ENCODE data around the gene TNNC2.

Gene TNNC2

GRCh38 chr20:45792317-45793118 is 34.6 kb downstream of the TNNC2 start:
- Histone ChIP-seq H3K9me2 (replicated peaks; ENCODE audit: insufficient read depth, low read length) (no peaks in the 10 kb centered on the region), H2AFZ (ENCODE audit: low read depth, low read length, severe bottlenecking) (peak overlapping the region; percentile 89), H3K4me3 (ENCODE audit: insufficient read depth, low read length, poor library complexity, severe bottlenecking) (peak overlapping the region; percentile 89), H3K27ac (ENCODE audit: low read depth, low read length) (peak overlapping the region; percentile 24), H3K27me3 (ENCODE audit: low read length) (no peaks in the 10 kb centered on the region), H3K9ac (ENCODE audit: low read length) (peak overlapping the region; percentile 95), H3F3A (ENCODE audit: insufficient read depth) (no peaks in the 10 kb centered on the region), H4K20me1 (ENCODE audit: low read depth, low read length) (no peaks in the 10 kb centered on the region), H3K4me2 (ENCODE audit: low read depth, low read length, poor library complexity, severe bottlenecking) (peak overlapping the region; percentile 71), H3K36me3 (ENCODE audit: low read length) (no peaks in the 10 kb centered on the region), H3K79me2 (ENCODE audit: insufficient read depth, low read length) (peaks cover 12% of the 10 kb centered on the region; the same call in 1 of the 2 replicates), H3K9me3 (ENCODE audit: insufficient read depth, low read length) (no peaks in the 10 kb centered on the region)
- no peak for TF ChIP-seq EZH2phosphoT487 (conservative IDR thresholded peaks at IDR 0.05; ENCODE audit: low read length)
- TF ChIP-seq CTCF (IDR thresholded peaks at IDR 0.05; ENCODE audit: insufficient read depth, low read length, poor library complexity, severe bottlenecking): no peak

- no peaks in the 10 kb centered on the region for H3K9me2 ChIP-seq (replicated peaks; ENCODE audit: insufficient read depth, low read length)
- H3K27ac ChIP-seq (ENCODE audit: low read depth, low read length): no peak overlapping the region
- no peaks in the 10 kb centered on the region for H4K20me1 ChIP-seq (ENCODE audit: low read depth, low read length)
- H3K4me3 ChIP-seq (ENCODE audit: insufficient read depth, low read length, poor library complexity, severe bottlenecking): no peak overlapping the region
- no peaks in the 10 kb centered on the region for H3F3A ChIP-seq (ENCODE audit: insufficient read depth)
- H3K36me3 ChIP-seq (ENCODE audit: low read length): no peaks in the 10 kb centered on the region
- TF ChIP-seq CTCF (IDR thresholded peaks at IDR 0.05; ENCODE audit: insufficient read depth, low read length, poor library complexity, severe bottlenecking): no peak
- TF ChIP-seq EZH2phosphoT487 (conservative IDR thresholded peaks at IDR 0.05; ENCODE audit: low read length): no peak
- no peak overlapping the region for H3K4me2 ChIP-seq (ENCODE audit: low read depth, low read length, poor library complexity, severe bottlenecking)
- no peaks in the 10 kb centered on the region for H3K9me3 ChIP-seq (ENCODE audit: insufficient read depth, low read length)
- H3K79me2 ChIP-seq (ENCODE audit: insufficient read depth, low read length): peaks cover 12% of the 10 kb centered on the region; the same call in 1 of the 2 replicates
- no peaks in the 10 kb centered on the region for H3K27me3 ChIP-seq (ENCODE audit: low read length)
- no peak overlapping the region for H3K9ac ChIP-seq (ENCODE audit: low read length)
- no peak overlapping the region for H2AFZ ChIP-seq (ENCODE audit: low read depth, low read length, severe bottlenecking)
Observed at GRCh38 chr20:45788351-45788750, 38.8 kb downstream of the TNNC2 start.

GRCh38 chr20:45783656-45784294 is 43.3 kb downstream of the TNNC2 start:
- H3K4me3 ChIP-seq (ENCODE audit: insufficient read depth, low read length, poor library complexity, severe bottlenecking): no peak overlapping the region
- no peaks in the 10 kb centered on the region for H3F3A ChIP-seq (ENCODE audit: insufficient read depth)
- H4K20me1 ChIP-seq (ENCODE audit: low read depth, low read length): no peaks in the 10 kb centered on the region
- H3K27ac ChIP-seq (ENCODE audit: low read depth, low read length): no peak overlapping the region
- H3K27me3 ChIP-seq (ENCODE audit: low read length): no peaks in the 10 kb centered on the region
- no peaks in the 10 kb centered on the region for H3K9me2 ChIP-seq (replicated peaks; ENCODE audit: insufficient read depth, low read length)
- H3K4me2 ChIP-seq (ENCODE audit: low read depth, low read length, poor library complexity, severe bottlenecking): no peak overlapping the region
- TF ChIP-seq CTCF (IDR thresholded peaks at IDR 0.05; ENCODE audit: insufficient read depth, low read length, poor library complexity, severe bottlenecking) (no peak), EZH2phosphoT487 (conservative IDR thresholded peaks at IDR 0.05; ENCODE audit: low read length) (no peak)
- no peaks in the 10 kb centered on the region for H3K9me3 ChIP-seq (ENCODE audit: insufficient read depth, low read length)
- H3K36me3 ChIP-seq (ENCODE audit: low read length): no peaks in the 10 kb centered on the region
- H3K9ac ChIP-seq (ENCODE audit: low read length): no peak overlapping the region
- no peak overlapping the region for H2AFZ ChIP-seq (ENCODE audit: low read depth, low read length, severe bottlenecking)
- H3K79me2 ChIP-seq (ENCODE audit: insufficient read depth, low read length): no peaks in the 10 kb centered on the region

All from SU-DHL-6 (cell line).